Erythroblast (primary cell): ENCODE measurements around the gene MADD.
"Not testable (repeated sequence)": the region's sequence is repeated elsewhere in the genome, so short reads cannot be mapped to it uniquely, and the experiment has no call there.

ENCODE experiments used
- DNase-seq, 2 experiments: peaks; one replicate each; lab custom pipeline; 2025; lab: John Stamatoyannopoulos, UW
- GATA1 ChIP-seq: IDR thresholded peaks from 2 replicates; pipeline ENCODE4 v1.6.1; 2011; ENCODE audit warnings: low read depth, mild to moderate bottlenecking, control low read depth, low read length, moderate library complexity
- POLR2A ChIP-seq: IDR thresholded peaks from 2 replicates; pipeline ENCODE4 v1.6.1; 2011; ENCODE audit warnings: mild to moderate bottlenecking, low read length

The MADD gene

GRCh38 chr11:47328449-47329390, 58.8 kb downstream of the MADD start:
- no peak for DNase-seq
- TF ChIP-seq GATA1: no peak
- no peak for TF ChIP-seq POLR2A

- DNase-seq: no peak
- TF ChIP-seq POLR2A: no peak
Observed at GRCh38 chr11:47329431-47329986, 59.6 kb downstream of the MADD start.

GRCh38 chr11:47329987-47330931, 60.3 kb downstream of the MADD start:
- DNase-seq: no peak
- TF ChIP-seq POLR2A (no peak), GATA1 (no peak)

- TF ChIP-seq POLR2A (no peak), GATA1 (no peak)
- DNase-seq: no peak
Observed at GRCh38 chr11:47331454-47332302, 61.7 kb downstream of the MADD start.

GRCh38 chr11:47332303-47332711, 62.4 kb downstream of the MADD start:
- no peak for TF ChIP-seq POLR2A
- TF ChIP-seq GATA1: no peak
- no peak for DNase-seq

GRCh38 chr11:47332791-47333525, 63.0 kb downstream of the MADD start:
- no peak for DNase-seq
- TF ChIP-seq GATA1 (no peak), POLR2A (no peak)

- DNase-seq: no peak
- no peak for TF ChIP-seq GATA1
- TF ChIP-seq POLR2A: no peak
Observed at GRCh38 chr11:47333526-47333845, 63.6 kb downstream of the MADD start.

- no peak for DNase-seq
- TF ChIP-seq GATA1: no peak
- TF ChIP-seq POLR2A: no peak
Observed at GRCh38 chr11:47333886-47334443, 64.0 kb downstream of the MADD start.

- DNase-seq: not testable (repeated sequence)
Observed at GRCh38 chr11:47334699-47335411, 64.9 kb downstream of the MADD start.

GRCh38 chr11:47335733-47336132, 65.8 kb downstream of the MADD start:
- DNase-seq: no peak
- TF ChIP-seq POLR2A: no peak
- no peak for TF ChIP-seq GATA1

GRCh38 chr11:47336595-47336994, 66.7 kb downstream of the MADD start:
- DNase-seq: no peak
- no peak for TF ChIP-seq GATA1
- no peak for TF ChIP-seq POLR2A
